ENCODE results near the gene ENTREP1. TPM values are rescaled to one million over a fixed set of nuclear protein-coding genes. Genes with fewer than 3 reads are reported as not detected.
A peak's percentile ranks its signal among the peaks of the same experiment; 100 is the strongest.

The ENTREP1 gene
- total RNA-seq, 4 donors from 2014 or later: 11.3 to 29.3 (median 21.3) TPM

- ATAC-seq: no peak
Measured at GRCh38 chr9:69319324-69320025, 5.5 kb upstream of the ENTREP1 start.

DNA sequence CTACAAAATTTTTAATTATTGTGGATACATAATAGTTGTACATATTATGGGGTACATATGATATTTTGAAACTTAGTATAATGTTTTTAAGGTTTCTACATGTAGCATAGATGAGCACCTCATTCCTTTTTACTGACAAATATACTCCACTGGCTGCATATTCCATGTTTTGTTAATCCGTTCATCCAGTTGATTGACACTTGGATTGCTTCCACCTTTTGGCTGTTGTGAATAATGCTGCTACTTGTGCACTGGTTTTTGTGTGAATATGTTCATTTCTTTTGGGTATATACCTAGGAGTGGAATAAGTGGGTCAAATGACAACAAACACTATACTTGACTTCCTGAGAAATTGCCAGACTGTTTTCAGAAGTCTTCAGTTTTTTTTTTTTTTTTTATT lies 2.8 kb upstream of the ENTREP1 start:
- no peak for ATAC-seq
- Histone ChIP-seq H3K27me3 (no peaks in the 10 kb centered on the region), H3K4me1 (peaks cover 0 to 26% (median 0%) of the 10 kb centered on the region in 3 donors), H3K4me3 (no peak overlapping the region), H3K9me3 (no peaks in the 10 kb centered on the region), H3K36me3 (no peaks in the 10 kb centered on the region), H3K27ac (no peak overlapping the region)
- TF ChIP-seq, protein P1, sequence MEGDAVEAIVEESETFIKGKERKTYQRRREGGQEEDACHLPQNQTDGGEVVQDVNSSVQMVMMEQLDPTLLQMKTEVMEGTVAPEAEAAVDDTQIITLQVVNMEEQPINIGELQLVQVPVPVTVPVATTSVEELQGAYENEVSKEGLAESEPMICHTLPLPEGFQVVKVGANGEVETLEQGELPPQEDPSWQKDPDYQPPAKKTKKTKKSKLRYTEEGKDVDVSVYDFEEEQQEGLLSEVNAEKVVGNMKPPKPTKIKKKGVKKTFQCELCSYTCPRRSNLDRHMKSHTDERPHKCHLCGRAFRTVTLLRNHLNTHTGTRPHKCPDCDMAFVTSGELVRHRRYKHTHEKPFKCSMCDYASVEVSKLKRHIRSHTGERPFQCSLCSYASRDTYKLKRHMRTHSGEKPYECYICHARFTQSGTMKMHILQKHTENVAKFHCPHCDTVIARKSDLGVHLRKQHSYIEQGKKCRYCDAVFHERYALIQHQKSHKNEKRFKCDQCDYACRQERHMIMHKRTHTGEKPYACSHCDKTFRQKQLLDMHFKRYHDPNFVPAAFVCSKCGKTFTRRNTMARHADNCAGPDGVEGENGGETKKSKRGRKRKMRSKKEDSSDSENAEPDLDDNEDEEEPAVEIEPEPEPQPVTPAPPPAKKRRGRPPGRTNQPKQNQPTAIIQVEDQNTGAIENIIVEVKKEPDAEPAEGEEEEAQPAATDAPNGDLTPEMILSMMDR (IDR thresholded peaks at IDR 0.05): no peak
- no peak for TF ChIP-seq POLR2A (IDR thresholded peaks at IDR 0.05)
- TF ChIP-seq POLR2AphosphoS5 (IDR thresholded peaks at IDR 0.05): no peak
- TF ChIP-seq EP300 (IDR thresholded peaks at IDR 0.05): no peak
- WGBS, 2 donors (ENCODE audit: low coverage in 1 of 2): 20 to 35% methylated on average over 1 of the region's 1 CpG

More at GRCh38 chr9:69319324-69320025, 5.5 kb upstream of the ENTREP1 start:
- WGBS, 2 donors (ENCODE audit: low coverage in 1 of 2): 62 to 76% methylated on average over 6 of the region's 6 CpGs
- H3K4me3 ChIP-seq: no peak overlapping the region
- H3K36me3 ChIP-seq: no peaks in the 10 kb centered on the region
- H3K27me3 ChIP-seq: no peaks in the 10 kb centered on the region
- no peaks in the 10 kb centered on the region for H3K9me3 ChIP-seq
- peaks cover 0 to 17% (median 0%) of the 10 kb centered on the region in 3 donors for H3K4me1 ChIP-seq
- TF ChIP-seq POLR2A (IDR thresholded peaks at IDR 0.05): no peak
- TF ChIP-seq, protein P1 (IDR thresholded peaks at IDR 0.05): no peak
- no peak for TF ChIP-seq POLR2AphosphoS5 (IDR thresholded peaks at IDR 0.05)
- TF ChIP-seq EP300 (IDR thresholded peaks at IDR 0.05): no peak
- H3K27ac ChIP-seq: no peak overlapping the region

GRCh38 chr9:69323861-69324260 lies 1.2 kb upstream of the ENTREP1 start:
- Histone ChIP-seq H3K36me3 (no peaks in the 10 kb centered on the region), H3K4me1 (peaks cover 0 to 38% (median 0%) of the 10 kb centered on the region in 3 donors), H3K27me3 (no peaks in the 10 kb centered on the region), H3K9me3 (no peaks in the 10 kb centered on the region), H3K27ac (peak overlapping the region in 1 of 4 donors; percentile 87), H3K4me3 (peak overlapping the region in 1 of 2 donors; percentile 66)
- WGBS, 2 donors (ENCODE audit: low coverage in 1 of 2): 28 to 34% methylated on average over 2 of the region's 2 CpGs
- ATAC-seq: no peak
- TF ChIP-seq POLR2AphosphoS5 (IDR thresholded peaks at IDR 0.05): no peak
- TF ChIP-seq POLR2A (IDR thresholded peaks at IDR 0.05): no peak
- no peak for TF ChIP-seq EP300 (IDR thresholded peaks at IDR 0.05)
- TF ChIP-seq, protein P1 (IDR thresholded peaks at IDR 0.05): no peak

GRCh38 chr9:69325409-69326212 lies 596 bp downstream of the ENTREP1 start:
- 0 to 10% methylated on average over 1 to 8 of the region's 64 CpGs for WGBS, 2 donors (ENCODE audit: low coverage in 1 of 2)
- Histone ChIP-seq H3K27me3 (no peaks in the 10 kb centered on the region), H3K4me1 (peaks cover 0 to 38% (median 0%) of the 10 kb centered on the region in 3 donors), H3K9me3 (no peaks in the 10 kb centered on the region), H3K36me3 (no peaks in the 10 kb centered on the region), H3K4me3 (peak overlapping the region; percentile 66 to 79), H3K27ac (peak overlapping the region in 3 of 4 donors; percentile 85 to 88 (median 87))
- ATAC-seq: peak; percentile 20
- TF ChIP-seq POLR2A (IDR thresholded peaks at IDR 0.05): no peak
- TF ChIP-seq, protein P1 (IDR thresholded peaks at IDR 0.05): peak in 1 of 4 experiments; percentile 8
